SH-SY5Y (cell line): Measurements from ENCODE around the gene FAM117A.

Source experiments
- GATA2 ChIP-seq: IDR thresholded peaks from 2 replicates; pipeline ENCODE4 v1.6.1; 2011; ENCODE audit warnings: mild to moderate bottlenecking, low read depth, low read length
- GATA3 ChIP-seq: IDR thresholded peaks from 2 replicates; pipeline ENCODE4 v1.6.1; 2011; ENCODE audit warnings: low read depth, mild to moderate bottlenecking, low read length, moderate library complexity

DNA sequence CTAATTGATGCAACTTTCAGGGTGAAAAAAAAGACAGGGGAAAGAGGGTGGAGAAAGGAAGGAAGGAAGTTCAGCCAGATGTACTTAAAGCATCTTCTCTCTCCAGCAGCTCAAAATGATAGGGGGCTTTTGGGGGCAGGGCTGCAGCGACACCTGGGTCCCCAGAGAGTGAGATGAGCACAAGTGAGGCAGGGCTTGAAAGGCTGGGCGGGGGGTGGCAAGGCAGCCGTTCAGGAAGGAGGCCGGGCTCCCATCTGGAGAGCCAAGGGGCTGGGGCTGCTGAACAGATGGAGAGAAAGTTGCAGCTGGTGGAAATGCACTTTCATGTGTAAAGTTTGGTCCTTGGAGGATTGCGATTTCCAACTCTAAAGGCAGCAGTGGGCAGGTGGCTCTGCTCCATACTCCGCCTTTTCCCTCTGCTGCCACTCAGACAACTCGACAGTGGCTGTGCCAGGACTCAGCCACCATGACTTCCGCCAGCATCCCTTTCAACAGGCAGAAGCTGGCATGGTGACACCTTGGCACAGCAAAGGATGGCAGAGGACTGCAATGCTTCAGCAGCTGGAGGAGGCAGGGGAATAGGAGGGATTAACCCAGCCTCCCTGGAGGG, 63.9 kb downstream of the FAM117A start:
- TF ChIP-seq GATA2 = no peak
- TF ChIP-seq GATA3 = no peak
